Chondrocyte (in vitro differentiated cells): ENCODE results near the gene MEIG1. TPM values are rescaled to one million over a fixed set of nuclear protein-coding genes. Genes with fewer than 3 reads are reported as not detected.
"Not testable (repeated sequence)": the region's sequence is repeated elsewhere in the genome, so short reads cannot be mapped to it uniquely, and the experiment has no call there.

Experiments used
- DNase-seq: peaks from one replicate; pipeline ENCODE4 v3.0.0; 2021; ENCODE audit warnings: mixed read lengths, low spot score
- H3K27ac Mint-ChIP-seq: one replicate; pipeline ENCODE4 v1.8.0; 2021; ENCODE audit warnings: mild to moderate bottlenecking, moderate library complexity, mixed read lengths; ENCODE audit not compliant: unreplicated experiment
- H3K27me3 Mint-ChIP-seq: 2 replicates; pipeline ENCODE4 v1.8.0; 2021; ENCODE audit warnings: low read depth, mixed read lengths
- H3K36me3 Mint-ChIP-seq: 2 replicates; pipeline ENCODE4 v1.8.0; 2021; ENCODE audit warnings: low read depth, mixed read lengths
- H3K4me1 Mint-ChIP-seq: 2 replicates; pipeline ENCODE4 v1.8.0; 2021; ENCODE audit warnings: low read depth, mild to moderate bottlenecking, mixed read lengths
- H3K4me3 Mint-ChIP-seq: one replicate; pipeline ENCODE4 v1.8.0; 2021; ENCODE audit warnings: mild to moderate bottlenecking, moderate library complexity, mixed read lengths; ENCODE audit not compliant: unreplicated experiment
- H3K9me3 Mint-ChIP-seq: 2 replicates; pipeline ENCODE4 v1.8.0; 2021; ENCODE audit warnings: low read depth, mixed read lengths
- total RNA-seq: library from RNA; stranded (reverse); gene quantifications from 3 replicates; pipeline ENCODE4 v1.2.1, GENCODE V29; 2021
- TF ChIP-seq, protein P1 (sequence below): fragments of 200-600 bp; sonication (generic); IDR thresholded peaks from 2 replicates; pipeline ENCODE4 v1.5.0; 2021; ENCODE audit warnings: antibody characterized with exemption, mild to moderate bottlenecking, moderate library complexity

Gene MEIG1
- total RNA-seq, 1 donor from 2014 or later = not detected

DNA sequence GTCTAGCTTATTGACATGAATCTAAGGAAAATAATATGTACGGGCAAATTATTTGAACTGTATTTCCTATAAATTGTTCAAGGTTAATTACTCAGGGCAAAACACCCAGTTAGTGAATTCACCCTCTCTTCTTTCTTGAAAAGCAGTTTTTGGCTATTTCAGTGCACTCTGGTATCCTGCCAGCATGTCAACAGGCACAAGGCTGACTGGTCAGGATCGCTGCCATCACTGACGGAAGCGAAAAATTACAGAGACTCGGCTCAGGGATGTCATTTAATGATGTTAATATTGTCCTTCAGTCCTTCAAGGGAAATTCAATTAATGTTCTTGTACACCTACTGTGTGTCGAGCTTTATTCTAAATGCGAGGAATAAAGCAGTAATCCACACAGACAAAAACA, 56.3 kb downstream of the MEIG1 start:
- Mint-ChIP-seq H3K4me1 (no peaks in the 10 kb centered on the region), H3K36me3 (peaks cover 2% of the 10 kb centered on the region), H3K9me3 (no peaks in the 10 kb centered on the region), H3K27me3 (peaks cover 16% of the 10 kb centered on the region), H3K27ac (no peak overlapping the region), H3K4me3 (no peak overlapping the region)
- TF ChIP-seq, protein P1, sequence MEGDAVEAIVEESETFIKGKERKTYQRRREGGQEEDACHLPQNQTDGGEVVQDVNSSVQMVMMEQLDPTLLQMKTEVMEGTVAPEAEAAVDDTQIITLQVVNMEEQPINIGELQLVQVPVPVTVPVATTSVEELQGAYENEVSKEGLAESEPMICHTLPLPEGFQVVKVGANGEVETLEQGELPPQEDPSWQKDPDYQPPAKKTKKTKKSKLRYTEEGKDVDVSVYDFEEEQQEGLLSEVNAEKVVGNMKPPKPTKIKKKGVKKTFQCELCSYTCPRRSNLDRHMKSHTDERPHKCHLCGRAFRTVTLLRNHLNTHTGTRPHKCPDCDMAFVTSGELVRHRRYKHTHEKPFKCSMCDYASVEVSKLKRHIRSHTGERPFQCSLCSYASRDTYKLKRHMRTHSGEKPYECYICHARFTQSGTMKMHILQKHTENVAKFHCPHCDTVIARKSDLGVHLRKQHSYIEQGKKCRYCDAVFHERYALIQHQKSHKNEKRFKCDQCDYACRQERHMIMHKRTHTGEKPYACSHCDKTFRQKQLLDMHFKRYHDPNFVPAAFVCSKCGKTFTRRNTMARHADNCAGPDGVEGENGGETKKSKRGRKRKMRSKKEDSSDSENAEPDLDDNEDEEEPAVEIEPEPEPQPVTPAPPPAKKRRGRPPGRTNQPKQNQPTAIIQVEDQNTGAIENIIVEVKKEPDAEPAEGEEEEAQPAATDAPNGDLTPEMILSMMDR = no peak
- DNase-seq = no peak

DNA sequence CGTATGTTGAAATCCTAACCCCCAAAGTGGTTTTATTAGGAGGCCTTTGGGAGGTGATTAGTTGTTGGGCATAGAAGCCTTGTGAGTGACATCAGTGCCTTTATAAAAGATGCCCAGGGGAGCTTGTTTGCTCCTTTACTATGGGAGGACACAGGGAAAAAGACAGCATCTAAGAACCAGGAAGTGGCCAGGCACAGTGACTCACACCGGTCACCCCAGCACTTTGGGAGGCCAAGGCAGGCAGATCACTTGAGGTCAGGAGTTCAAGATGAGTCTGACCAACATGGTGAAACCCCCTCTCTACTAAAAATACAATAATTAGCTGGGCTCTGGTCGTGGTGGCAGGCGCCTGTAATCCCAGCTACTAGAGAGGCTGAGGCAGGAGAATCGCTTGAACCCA, 61.8 kb downstream of the MEIG1 start:
- not testable (repeated sequence) for H3K36me3 Mint-ChIP-seq, H3K27me3 Mint-ChIP-seq, DNase-seq, H3K4me1 Mint-ChIP-seq, H3K4me3 Mint-ChIP-seq, H3K27ac Mint-ChIP-seq, H3K9me3 Mint-ChIP-seq

Other genes starting within 250 kb of the MEIG1 start
- gene FAM107B, start 184.5 kb upstream of the MEIG1 start, total RNA-seq = 13.8 to 29.6 TPM (median 29.1 TPM) in 3 replicates
- 0.32 to 1.9 TPM (median 0.69 TPM) in 3 replicates for gene CDNF, start 121.4 kb upstream of the MEIG1 start, total RNA-seq
- gene HSPA14, start 121.1 kb upstream of the MEIG1 start, total RNA-seq = 6.8 to 10.2 TPM (median 7.0 TPM) in 3 replicates
- 11.3 to 13.4 TPM (median 12.3 TPM) in 3 replicates for gene MSANTD7, start 121.1 kb upstream of the MEIG1 start, total RNA-seq
- 8.3 to 13.1 TPM (median 9.2 TPM) in 3 replicates for gene SUV39H2, start 80.5 kb upstream of the MEIG1 start, total RNA-seq
- 7.1 to 7.4 TPM (median 7.4 TPM) in 3 replicates for gene DCLRE1C, start 5.3 kb upstream of the MEIG1 start, total RNA-seq
- gene OLAH, start 84.6 kb downstream of the MEIG1 start, total RNA-seq = 1.9 to 3.4 TPM (median 2.1 TPM) in 3 replicates
- gene ACBD7, start 129.4 kb downstream of the MEIG1 start, total RNA-seq = 0.51 to 2.2 TPM (median 1.1 TPM) in 3 replicates
- 13.2 to 14.3 TPM (median 13.5 TPM) in 3 replicates for gene RPP38, start 138.0 kb downstream of the MEIG1 start, total RNA-seq
- gene NMT2, start 209.3 kb downstream of the MEIG1 start, total RNA-seq = 13.7 to 16.0 TPM (median 14.5 TPM) in 3 replicates